ENCODE data around the gene POLR2E.
"Not testable (repeated sequence)": the region's sequence is repeated elsewhere in the genome, so short reads cannot be mapped to it uniquely, and the experiment has no call there.

The POLR2E gene

GRCh38 chr19:1130771-1131717, 35.9 kb upstream of the POLR2E start:
- Mint-ChIP-seq H3K27ac (peak overlapping the region; percentile 91), H3K4me1 (peaks cover 32% of the 10 kb centered on the region), H3K4me3 (peak overlapping the region; percentile 89), H3K27me3 (no peaks in the 10 kb centered on the region), H3K9me3 (no peaks in the 10 kb centered on the region), H3K36me3 (peaks cover 1% of the 10 kb centered on the region)

- H3K27ac Mint-ChIP-seq = peak overlapping the region; percentile 70
- peak overlapping the region; percentile 89 for H3K4me3 Mint-ChIP-seq
- H3K27me3 Mint-ChIP-seq = no peaks in the 10 kb centered on the region
- H3K4me1 Mint-ChIP-seq = peaks cover 23% of the 10 kb centered on the region
- H3K36me3 Mint-ChIP-seq = peaks cover 1% of the 10 kb centered on the region
- H3K9me3 Mint-ChIP-seq = no peaks in the 10 kb centered on the region
These were observed 34.4 kb upstream of the POLR2E start for GRCh38 chr19:1129535-1129934.

- H3K36me3 Mint-ChIP-seq, H3K27me3 Mint-ChIP-seq, H3K4me3 Mint-ChIP-seq: not testable (repeated sequence)
These were observed 33.9 kb upstream of the POLR2E start for GRCh38 chr19:1129084-1129483.

GRCh38 chr19:1128106-1128505, 32.9 kb upstream of the POLR2E start:
- Mint-ChIP-seq H3K36me3 (peaks cover 1% of the 10 kb centered on the region), H3K4me3 (no peak overlapping the region), H3K9me3 (no peaks in the 10 kb centered on the region), H3K27me3 (no peaks in the 10 kb centered on the region), H3K4me1 (peaks cover 14% of the 10 kb centered on the region), H3K27ac (no peak overlapping the region)

More at GRCh38 chr19:1129084-1129483, 33.9 kb upstream of the POLR2E start:
- Mint-ChIP-seq H3K4me1 (peaks cover 20% of the 10 kb centered on the region), H3K27ac (peak overlapping the region; percentile 70)
- H3K9me3 Mint-ChIP-seq = not testable (repeated sequence)

GRCh38 chr19:1126984-1127760, 32.0 kb upstream of the POLR2E start:
- no peaks in the 10 kb centered on the region for H3K27me3 Mint-ChIP-seq
- H3K4me3 Mint-ChIP-seq = no peak overlapping the region
- peak overlapping the region; percentile 51 for H3K27ac Mint-ChIP-seq
- peaks cover 14% of the 10 kb centered on the region for H3K4me1 Mint-ChIP-seq
- H3K9me3 Mint-ChIP-seq = no peaks in the 10 kb centered on the region
- H3K36me3 Mint-ChIP-seq = peaks cover 1% of the 10 kb centered on the region

- Mint-ChIP-seq H3K4me1 (peaks cover 14% of the 10 kb centered on the region), H3K27ac (peak overlapping the region; percentile 30)
These were observed 30.7 kb upstream of the POLR2E start for GRCh38 chr19:1125601-1126467.

GRCh38 chr19:1123885-1124677, 28.9 kb upstream of the POLR2E start:
- H3K27me3 Mint-ChIP-seq = no peaks in the 10 kb centered on the region
- H3K27ac Mint-ChIP-seq = no peak overlapping the region
- peaks cover 6% of the 10 kb centered on the region for H3K4me1 Mint-ChIP-seq
- H3K4me3 Mint-ChIP-seq = no peak overlapping the region
- peaks cover 4% of the 10 kb centered on the region for H3K36me3 Mint-ChIP-seq
- H3K9me3 Mint-ChIP-seq = no peaks in the 10 kb centered on the region

More at GRCh38 chr19:1125601-1126467, 30.7 kb upstream of the POLR2E start:
- H3K9me3 Mint-ChIP-seq = no peaks in the 10 kb centered on the region
- no peak overlapping the region for H3K4me3 Mint-ChIP-seq
- H3K27me3 Mint-ChIP-seq = no peaks in the 10 kb centered on the region
- H3K36me3 Mint-ChIP-seq = peaks cover 4% of the 10 kb centered on the region

GRCh38 chr19:1123381-1123780, 28.2 kb upstream of the POLR2E start:
- Mint-ChIP-seq H3K36me3 (peaks cover 5% of the 10 kb centered on the region), H3K27ac (no peak overlapping the region)

GRCh38 chr19:1122972-1123363, 27.8 kb upstream of the POLR2E start:
- peaks cover 5% of the 10 kb centered on the region for H3K36me3 Mint-ChIP-seq
- no peak overlapping the region for H3K4me3 Mint-ChIP-seq
- H3K27ac Mint-ChIP-seq = no peak overlapping the region
- no peaks in the 10 kb centered on the region for H3K27me3 Mint-ChIP-seq
- H3K9me3 Mint-ChIP-seq = no peaks in the 10 kb centered on the region
- H3K4me1 Mint-ChIP-seq = peaks cover 5% of the 10 kb centered on the region

More at GRCh38 chr19:1123381-1123780, 28.2 kb upstream of the POLR2E start:
- peaks cover 6% of the 10 kb centered on the region for H3K4me1 Mint-ChIP-seq
- no peaks in the 10 kb centered on the region for H3K9me3 Mint-ChIP-seq
- H3K27me3 Mint-ChIP-seq = no peaks in the 10 kb centered on the region
- no peak overlapping the region for H3K4me3 Mint-ChIP-seq

- Mint-ChIP-seq H3K9me3 (no peaks in the 10 kb centered on the region), H3K4me3 (no peak overlapping the region), H3K27me3 (no peaks in the 10 kb centered on the region), H3K36me3 (peaks cover 4% of the 10 kb centered on the region), H3K4me1 (no peaks in the 10 kb centered on the region), H3K27ac (no peak overlapping the region)
These were observed 27.1 kb upstream of the POLR2E start for GRCh38 chr19:1122021-1122971.

- no peaks in the 10 kb centered on the region for H3K27me3 Mint-ChIP-seq
- H3K4me1 Mint-ChIP-seq = no peaks in the 10 kb centered on the region
- no peak overlapping the region for H3K27ac Mint-ChIP-seq
- peaks cover 4% of the 10 kb centered on the region for H3K36me3 Mint-ChIP-seq
- no peak overlapping the region for H3K4me3 Mint-ChIP-seq
- no peaks in the 10 kb centered on the region for H3K9me3 Mint-ChIP-seq
These were observed 26.2 kb upstream of the POLR2E start for GRCh38 chr19:1121395-1121794.

GRCh38 chr19:1119475-1120217, 24.5 kb upstream of the POLR2E start:
- H3K27me3 Mint-ChIP-seq = no peaks in the 10 kb centered on the region
- peaks cover 4% of the 10 kb centered on the region for H3K36me3 Mint-ChIP-seq
- H3K4me3 Mint-ChIP-seq = no peak overlapping the region
- no peaks in the 10 kb centered on the region for H3K9me3 Mint-ChIP-seq
- H3K27ac Mint-ChIP-seq = no peak overlapping the region
- no peaks in the 10 kb centered on the region for H3K4me1 Mint-ChIP-seq

GRCh38 chr19:1118999-1119398, 23.8 kb upstream of the POLR2E start:
- Mint-ChIP-seq H3K9me3 (no peaks in the 10 kb centered on the region), H3K27me3 (no peaks in the 10 kb centered on the region), H3K36me3 (peaks cover 4% of the 10 kb centered on the region), H3K4me3 (no peak overlapping the region), H3K27ac (no peak overlapping the region), H3K4me1 (no peaks in the 10 kb centered on the region)
